Liver (tissue), 9 donors: Measurements from ENCODE around the gene CARD11. TPM values are rescaled to one million over a fixed set of nuclear protein-coding genes. Genes with fewer than 3 reads are reported as not detected.
A peak's percentile ranks its signal among the peaks of the same experiment; 100 is the strongest.

Source experiments
- DNase-seq: peaks from one replicate; pipeline ENCODE4 v3.0.0-alpha.2; 2017; ENCODE audit warnings: low spot score
- H3K27ac ChIP-seq, 2 donors: one replicate each; pipeline ENCODE4 v1.7.0; 2013; ENCODE audit warnings: inconsistent platforms in 2 of 2, low read length in 2 of 2, control low read depth in 1 of 2, low read depth in 1 of 2, mild to moderate bottlenecking in 1 of 2
- H3K27me3 ChIP-seq, 4 donors: one replicate each; pipeline versions ENCODE4 v1.6.1 to v1.7.0; 2013; ENCODE audit warnings: low read length in 3 of 4, inconsistent platforms in 1 of 4, mild to moderate bottlenecking in 1 of 4, moderate library complexity in 1 of 4; ENCODE audit not compliant: control insufficient read depth in 4 of 4, insufficient read depth in 4 of 4
- H3K36me3 ChIP-seq, 4 donors: one replicate each; pipeline versions ENCODE4 v1.6.1 to v1.7.0; 2013; ENCODE audit warnings: low read length in 3 of 4, mild to moderate bottlenecking in 3 of 4, low read depth in 1 of 4, moderate library complexity in 1 of 4; ENCODE audit not compliant: control insufficient read depth in 4 of 4, insufficient read depth in 3 of 4
- H3K4me1 ChIP-seq, 4 donors: one replicate each; pipeline versions ENCODE4 v1.6.1 to v1.7.0; 2013; ENCODE audit warnings: low read length in 3 of 4, mild to moderate bottlenecking in 3 of 4, moderate library complexity in 1 of 4; ENCODE audit not compliant: control insufficient read depth in 4 of 4, insufficient read depth in 4 of 4
- H3K4me3 ChIP-seq, 3 donors: one replicate each; pipeline versions ENCODE4 v1.6.1 to v1.7.0; 2013; ENCODE audit warnings: low read length in 3 of 3, control low read depth in 1 of 3, low read depth in 1 of 3, mild to moderate bottlenecking in 1 of 3
- H3K9ac ChIP-seq, 2 donors: one replicate each; pipeline ENCODE4 v1.7.0; 2013; ENCODE audit warnings: low read length in 2 of 2, mild to moderate bottlenecking in 2 of 2, moderate library complexity in 2 of 2, control low read depth in 1 of 2, low read depth in 1 of 2
- H3K9me3 ChIP-seq, 4 donors: one replicate each; pipeline versions ENCODE4 v1.6.1 to v1.7.0; 2013; ENCODE audit warnings: low read length in 3 of 4; ENCODE audit not compliant: control insufficient read depth in 4 of 4
- EGR1 ChIP-seq, 2 donors: IDR thresholded peaks; 2 replicates each; pipeline ENCODE4 v1.6.1; 2016 to 2018; ENCODE audit warnings: antibody characterized with exemption in 2 of 2, low read depth in 2 of 2
- FOXA1 ChIP-seq: IDR thresholded peaks from 2 replicates; pipeline ENCODE4 v1.6.1; 2016; ENCODE audit warnings: antibody characterized with exemption
- FOXA2 ChIP-seq: IDR thresholded peaks from 2 replicates; pipeline ENCODE4 v1.6.1; 2016; ENCODE audit warnings: antibody characterized with exemption
- GABPA ChIP-seq, 2 donors: IDR thresholded peaks in 1 of 2; conservative IDR thresholded peaks in 1 of 2; 2 replicates each; pipeline ENCODE4 v1.6.1; 2016; ENCODE audit warnings: antibody characterized with exemption in 2 of 2, mild to moderate bottlenecking in 1 of 2, moderate library complexity in 1 of 2
- HNF4A ChIP-seq, 2 donors: conservative IDR thresholded peaks; 2 replicates each; pipeline ENCODE4 v1.6.1; 2016; ENCODE audit warnings: antibody characterized with exemption in 2 of 2, mild to moderate bottlenecking in 2 of 2
- HNF4G ChIP-seq: IDR thresholded peaks from 2 replicates; pipeline ENCODE4 v1.6.1; 2016; ENCODE audit warnings: antibody characterized with exemption
- JUND ChIP-seq, 2 donors: IDR thresholded peaks; 2 replicates each; pipeline ENCODE4 v1.6.1; 2016; ENCODE audit warnings: antibody characterized with exemption in 2 of 2
- RAD21 ChIP-seq, 2 donors: IDR thresholded peaks; 2 replicates each; pipeline ENCODE4 v1.6.1; 2016; ENCODE audit warnings: antibody characterized with exemption in 2 of 2, mild to moderate bottlenecking in 2 of 2
- RXRA ChIP-seq, 2 donors: IDR thresholded peaks; 2 replicates each; pipeline ENCODE4 v1.6.1; 2017 to 2018; ENCODE audit warnings: antibody characterized with exemption in 2 of 2, mild to moderate bottlenecking in 1 of 2
- SP1 ChIP-seq: IDR thresholded peaks from 2 replicates; pipeline ENCODE4 v1.6.1; 2018; ENCODE audit warnings: antibody characterized with exemption, mild to moderate bottlenecking
- TAF1 ChIP-seq: conservative IDR thresholded peaks from 2 replicates; pipeline ENCODE4 v1.6.1; 2016; ENCODE audit warnings: antibody characterized with exemption, mild to moderate bottlenecking
- YY1 ChIP-seq: IDR thresholded peaks from 2 replicates; pipeline ENCODE4 v1.6.1; 2016; ENCODE audit warnings: antibody characterized with exemption, mild to moderate bottlenecking
- WGBS: extraction: QIAGEN DNeasy Blood & Tissue Kit; methylation state at CpG from one replicate; pipeline ENCODE4 v1.1.7; 2013; 5-methylcytosine and 5-hydroxymethylcytosine counted together
- polyA plus RNA-seq, 2 donors: library from polyadenylated mRNA; stranded (reverse) in 1 of 2; unstranded in 1 of 2; fragments of 200-250 nt in 1 of 2; fragments of >200 nt in 1 of 2; fragmentation: Nextera tagmentation in 1 of 2; extraction: Ambion mirVana in 1 of 2; gene quantifications; one replicate each; pipeline versions ENCODE4 v1.2.1 to v1.2.3, GENCODE V29; 2013 to 2015
- total RNA-seq, 2 donors: library from RNA; depleted of rRNA; stranded (reverse); fragments of >200 nt; gene quantifications; one replicate each; pipeline ENCODE4 v1.2.3, GENCODE V29; 2014
- TF ChIP-seq, protein P1 (sequence below): fragments of 150-350 bp; IDR thresholded peaks from 2 replicates; pipeline ENCODE4 v1.5.1; 2017; ENCODE audit warnings: improper control_type of control experiment, low read depth, low read length; ENCODE audit not compliant: missing input control
- TF ChIP-seq, protein P2 (sequence below): IDR thresholded peaks from 2 replicates; pipeline ENCODE4 v1.6.1; 2016; ENCODE audit warnings: antibody characterized with exemption
- TF ChIP-seq, protein P3 (sequence below): IDR thresholded peaks from 2 replicates; pipeline ENCODE4 v1.6.1; 2016; ENCODE audit warnings: antibody characterized with exemption
- TF ChIP-seq, protein P4 (sequence below): IDR thresholded peaks from 2 replicates; pipeline ENCODE4 v1.6.1; 2016; ENCODE audit warnings: antibody characterized with exemption, mild to moderate bottlenecking
- donor health status: healthy.
- donor health status: healthy.
- donor health status: healthy.
- donor health status: healthy.
- donor health status: healthy.

CARD11 gene
- total and polyA plus RNA-seq, 4 donors: 0.42 to 1.3 (median 0.83) TPM

DNA sequence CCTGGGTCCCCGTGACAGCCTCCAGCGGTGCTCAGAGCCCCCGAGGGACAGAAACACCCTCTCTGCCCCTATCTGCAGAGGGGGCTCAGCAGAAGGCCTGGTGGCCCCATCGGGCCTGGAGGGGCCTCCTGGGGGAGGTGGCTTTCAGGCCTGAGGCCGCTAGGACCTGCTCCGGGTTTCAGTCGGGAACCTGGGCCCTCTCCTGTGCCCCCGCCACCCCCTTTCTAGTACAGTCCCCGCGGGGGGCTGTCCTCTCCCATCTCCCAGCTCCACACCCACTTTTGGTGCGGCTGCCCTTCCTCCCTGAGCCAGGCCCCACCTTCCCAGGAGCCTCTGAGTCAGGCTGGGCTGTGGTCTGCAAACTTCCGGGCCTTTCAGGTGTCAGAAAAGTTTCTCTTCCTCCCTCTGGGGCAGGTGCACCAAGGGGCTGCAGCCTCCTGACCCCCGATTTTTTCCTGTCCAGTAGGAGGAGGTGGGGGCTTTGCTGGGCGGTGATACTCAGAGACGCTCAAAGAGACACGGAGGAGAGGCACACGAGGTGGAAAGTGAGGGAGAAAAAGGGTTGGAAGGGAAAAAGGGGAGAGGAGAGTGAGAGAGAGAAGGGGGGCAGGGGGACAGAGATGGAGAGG, 692 bp downstream of the CARD11 start:
- Histone ChIP-seq H3K9ac (no peak overlapping the region), H3K27me3 (peaks cover 0 to 4% (median 0%) of the 10 kb centered on the region in 4 donors), H3K36me3 (no peaks in the 10 kb centered on the region), H3K4me3 (no peak overlapping the region), H3K27ac (peak overlapping the region in 1 of 2 donors; percentile 54), H3K4me1 (no peaks in the 10 kb centered on the region), H3K9me3 (no peaks in the 10 kb centered on the region)
- TF ChIP-seq HNF4A (conservative IDR thresholded peaks at IDR 0.05): no peak
- TF ChIP-seq FOXA1: no peak
- TF ChIP-seq, protein P1, sequence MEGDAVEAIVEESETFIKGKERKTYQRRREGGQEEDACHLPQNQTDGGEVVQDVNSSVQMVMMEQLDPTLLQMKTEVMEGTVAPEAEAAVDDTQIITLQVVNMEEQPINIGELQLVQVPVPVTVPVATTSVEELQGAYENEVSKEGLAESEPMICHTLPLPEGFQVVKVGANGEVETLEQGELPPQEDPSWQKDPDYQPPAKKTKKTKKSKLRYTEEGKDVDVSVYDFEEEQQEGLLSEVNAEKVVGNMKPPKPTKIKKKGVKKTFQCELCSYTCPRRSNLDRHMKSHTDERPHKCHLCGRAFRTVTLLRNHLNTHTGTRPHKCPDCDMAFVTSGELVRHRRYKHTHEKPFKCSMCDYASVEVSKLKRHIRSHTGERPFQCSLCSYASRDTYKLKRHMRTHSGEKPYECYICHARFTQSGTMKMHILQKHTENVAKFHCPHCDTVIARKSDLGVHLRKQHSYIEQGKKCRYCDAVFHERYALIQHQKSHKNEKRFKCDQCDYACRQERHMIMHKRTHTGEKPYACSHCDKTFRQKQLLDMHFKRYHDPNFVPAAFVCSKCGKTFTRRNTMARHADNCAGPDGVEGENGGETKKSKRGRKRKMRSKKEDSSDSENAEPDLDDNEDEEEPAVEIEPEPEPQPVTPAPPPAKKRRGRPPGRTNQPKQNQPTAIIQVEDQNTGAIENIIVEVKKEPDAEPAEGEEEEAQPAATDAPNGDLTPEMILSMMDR: no peak
- TF ChIP-seq, protein P2, sequence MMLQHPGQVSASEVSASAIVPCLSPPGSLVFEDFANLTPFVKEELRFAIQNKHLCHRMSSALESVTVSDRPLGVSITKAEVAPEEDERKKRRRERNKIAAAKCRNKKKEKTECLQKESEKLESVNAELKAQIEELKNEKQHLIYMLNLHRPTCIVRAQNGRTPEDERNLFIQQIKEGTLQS: no peak
- TF ChIP-seq RAD21 (IDR thresholded peaks at IDR 0.05): no peak
- TF ChIP-seq SP1: no peak
- no peak for TF ChIP-seq YY1
- no peak for TF ChIP-seq TAF1
- TF ChIP-seq, protein P3, sequence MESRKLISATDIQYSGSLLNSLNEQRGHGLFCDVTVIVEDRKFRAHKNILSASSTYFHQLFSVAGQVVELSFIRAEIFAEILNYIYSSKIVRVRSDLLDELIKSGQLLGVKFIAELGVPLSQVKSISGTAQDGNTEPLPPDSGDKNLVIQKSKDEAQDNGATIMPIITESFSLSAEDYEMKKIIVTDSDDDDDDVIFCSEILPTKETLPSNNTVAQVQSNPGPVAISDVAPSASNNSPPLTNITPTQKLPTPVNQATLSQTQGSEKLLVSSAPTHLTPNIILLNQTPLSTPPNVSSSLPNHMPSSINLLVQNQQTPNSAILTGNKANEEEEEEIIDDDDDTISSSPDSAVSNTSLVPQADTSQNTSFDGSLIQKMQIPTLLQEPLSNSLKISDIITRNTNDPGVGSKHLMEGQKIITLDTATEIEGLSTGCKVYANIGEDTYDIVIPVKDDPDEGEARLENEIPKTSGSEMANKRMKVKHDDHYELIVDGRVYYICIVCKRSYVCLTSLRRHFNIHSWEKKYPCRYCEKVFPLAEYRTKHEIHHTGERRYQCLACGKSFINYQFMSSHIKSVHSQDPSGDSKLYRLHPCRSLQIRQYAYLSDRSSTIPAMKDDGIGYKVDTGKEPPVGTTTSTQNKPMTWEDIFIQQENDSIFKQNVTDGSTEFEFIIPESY: no peak
- TF ChIP-seq RXRA (IDR thresholded peaks at IDR 0.05): no peak
- TF ChIP-seq FOXA2: no peak
- TF ChIP-seq JUND (IDR thresholded peaks at IDR 0.05): no peak
- no peak for TF ChIP-seq EGR1 (IDR thresholded peaks at IDR 0.05; ENCODE audit: low read depth in 2 of 2)
- no peak for TF ChIP-seq HNF4G
- TF ChIP-seq GABPA (IDR thresholded peaks at IDR 0.05 in 1 of 2, conservative IDR thresholded peaks at IDR 0.05 in 1 of 2): no peak
- TF ChIP-seq, protein P4, sequence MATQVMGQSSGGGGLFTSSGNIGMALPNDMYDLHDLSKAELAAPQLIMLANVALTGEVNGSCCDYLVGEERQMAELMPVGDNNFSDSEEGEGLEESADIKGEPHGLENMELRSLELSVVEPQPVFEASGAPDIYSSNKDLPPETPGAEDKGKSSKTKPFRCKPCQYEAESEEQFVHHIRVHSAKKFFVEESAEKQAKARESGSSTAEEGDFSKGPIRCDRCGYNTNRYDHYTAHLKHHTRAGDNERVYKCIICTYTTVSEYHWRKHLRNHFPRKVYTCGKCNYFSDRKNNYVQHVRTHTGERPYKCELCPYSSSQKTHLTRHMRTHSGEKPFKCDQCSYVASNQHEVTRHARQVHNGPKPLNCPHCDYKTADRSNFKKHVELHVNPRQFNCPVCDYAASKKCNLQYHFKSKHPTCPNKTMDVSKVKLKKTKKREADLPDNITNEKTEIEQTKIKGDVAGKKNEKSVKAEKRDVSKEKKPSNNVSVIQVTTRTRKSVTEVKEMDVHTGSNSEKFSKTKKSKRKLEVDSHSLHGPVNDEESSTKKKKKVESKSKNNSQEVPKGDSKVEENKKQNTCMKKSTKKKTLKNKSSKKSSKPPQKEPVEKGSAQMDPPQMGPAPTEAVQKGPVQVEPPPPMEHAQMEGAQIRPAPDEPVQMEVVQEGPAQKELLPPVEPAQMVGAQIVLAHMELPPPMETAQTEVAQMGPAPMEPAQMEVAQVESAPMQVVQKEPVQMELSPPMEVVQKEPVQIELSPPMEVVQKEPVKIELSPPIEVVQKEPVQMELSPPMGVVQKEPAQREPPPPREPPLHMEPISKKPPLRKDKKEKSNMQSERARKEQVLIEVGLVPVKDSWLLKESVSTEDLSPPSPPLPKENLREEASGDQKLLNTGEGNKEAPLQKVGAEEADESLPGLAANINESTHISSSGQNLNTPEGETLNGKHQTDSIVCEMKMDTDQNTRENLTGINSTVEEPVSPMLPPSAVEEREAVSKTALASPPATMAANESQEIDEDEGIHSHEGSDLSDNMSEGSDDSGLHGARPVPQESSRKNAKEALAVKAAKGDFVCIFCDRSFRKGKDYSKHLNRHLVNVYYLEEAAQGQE: no peak
- WGBS: 31% methylated on average over 17 of the region's 17 CpGs
- no peak for DNase-seq
